Neutrophil (primary cell): ENCODE measurements around the gene RALY.

Source experiments
- H3K27ac ChIP-seq: fragments of 200-600 bp; sonication (generic); 2 replicates; pipeline ENCODE4 v1.5.1; 2016; ENCODE audit warnings: mild to moderate bottlenecking, moderate library complexity
- H3K27me3 ChIP-seq: fragments of 200-600 bp; sonication (generic); 2 replicates; pipeline ENCODE4 v1.6.0; 2016; ENCODE audit warnings: mild to moderate bottlenecking
- H3K36me3 ChIP-seq: fragments of 200-600 bp; sonication (generic); 2 replicates; pipeline ENCODE4 v1.5.1; 2017
- H3K4me1 ChIP-seq, 2 experiments: fragments of 200-600 bp in 1 of 2; sonication (generic) in 1 of 2; 1 replicate in 1 of 2; 2 replicates in 1 of 2; pipeline versions ENCODE4 v1.5.1 to v1.6.1; 2013 to 2016; ENCODE audit warnings: low read depth in 1 of 2, low read length in 1 of 2, mild to moderate bottlenecking in 1 of 2, moderate library complexity in 1 of 2; ENCODE audit not compliant: control insufficient read depth in 1 of 2, insufficient read depth in 1 of 2
- H3K4me3 ChIP-seq, 2 experiments: fragments of 200-600 bp in 1 of 2; sonication (generic) in 1 of 2; 1 replicate in 1 of 2; 2 replicates in 1 of 2; pipeline ENCODE4 v1.5.1; 2013 to 2016; ENCODE audit warnings: low read depth in 1 of 2, low read length in 1 of 2, mild to moderate bottlenecking in 1 of 2, moderate library complexity in 1 of 2
- H3K9me3 ChIP-seq: fragments of 200-600 bp; sonication (generic); 2 replicates; pipeline ENCODE4 v1.5.1; 2016
- TF ChIP-seq, protein P1 (sequence below): fragments of 200-600 bp; sonication (generic); IDR thresholded peaks from 2 replicates; pipeline ENCODE4 v1.5.1; 2016; ENCODE audit warnings: antibody characterized with exemption

The RALY gene

GRCh38 chr20:34122274-34122980 is 128.7 kb downstream of the RALY start:
- TF ChIP-seq, protein P1, sequence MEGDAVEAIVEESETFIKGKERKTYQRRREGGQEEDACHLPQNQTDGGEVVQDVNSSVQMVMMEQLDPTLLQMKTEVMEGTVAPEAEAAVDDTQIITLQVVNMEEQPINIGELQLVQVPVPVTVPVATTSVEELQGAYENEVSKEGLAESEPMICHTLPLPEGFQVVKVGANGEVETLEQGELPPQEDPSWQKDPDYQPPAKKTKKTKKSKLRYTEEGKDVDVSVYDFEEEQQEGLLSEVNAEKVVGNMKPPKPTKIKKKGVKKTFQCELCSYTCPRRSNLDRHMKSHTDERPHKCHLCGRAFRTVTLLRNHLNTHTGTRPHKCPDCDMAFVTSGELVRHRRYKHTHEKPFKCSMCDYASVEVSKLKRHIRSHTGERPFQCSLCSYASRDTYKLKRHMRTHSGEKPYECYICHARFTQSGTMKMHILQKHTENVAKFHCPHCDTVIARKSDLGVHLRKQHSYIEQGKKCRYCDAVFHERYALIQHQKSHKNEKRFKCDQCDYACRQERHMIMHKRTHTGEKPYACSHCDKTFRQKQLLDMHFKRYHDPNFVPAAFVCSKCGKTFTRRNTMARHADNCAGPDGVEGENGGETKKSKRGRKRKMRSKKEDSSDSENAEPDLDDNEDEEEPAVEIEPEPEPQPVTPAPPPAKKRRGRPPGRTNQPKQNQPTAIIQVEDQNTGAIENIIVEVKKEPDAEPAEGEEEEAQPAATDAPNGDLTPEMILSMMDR: no peak
- no peaks in the 10 kb centered on the region for H3K9me3 ChIP-seq
- no peak overlapping the region for H3K4me3 ChIP-seq
- no peaks in the 10 kb centered on the region for H3K36me3 ChIP-seq
- H3K4me1 ChIP-seq: peaks cover 3 to 5% of the 10 kb centered on the region in 2 experiments
- no peak overlapping the region for H3K27ac ChIP-seq
- no peaks in the 10 kb centered on the region for H3K27me3 ChIP-seq

- H3K27me3 ChIP-seq: no peaks in the 10 kb centered on the region
- no peak overlapping the region for H3K4me3 ChIP-seq
- no peaks in the 10 kb centered on the region for H3K36me3 ChIP-seq
- H3K27ac ChIP-seq: no peak overlapping the region
- H3K4me1 ChIP-seq: peaks cover 3 to 5% of the 10 kb centered on the region in 2 experiments
- H3K9me3 ChIP-seq: no peaks in the 10 kb centered on the region
- TF ChIP-seq, protein P1: no peak
Measured at GRCh38 chr20:34123309-34123708, 129.6 kb downstream of the RALY start.

DNA sequence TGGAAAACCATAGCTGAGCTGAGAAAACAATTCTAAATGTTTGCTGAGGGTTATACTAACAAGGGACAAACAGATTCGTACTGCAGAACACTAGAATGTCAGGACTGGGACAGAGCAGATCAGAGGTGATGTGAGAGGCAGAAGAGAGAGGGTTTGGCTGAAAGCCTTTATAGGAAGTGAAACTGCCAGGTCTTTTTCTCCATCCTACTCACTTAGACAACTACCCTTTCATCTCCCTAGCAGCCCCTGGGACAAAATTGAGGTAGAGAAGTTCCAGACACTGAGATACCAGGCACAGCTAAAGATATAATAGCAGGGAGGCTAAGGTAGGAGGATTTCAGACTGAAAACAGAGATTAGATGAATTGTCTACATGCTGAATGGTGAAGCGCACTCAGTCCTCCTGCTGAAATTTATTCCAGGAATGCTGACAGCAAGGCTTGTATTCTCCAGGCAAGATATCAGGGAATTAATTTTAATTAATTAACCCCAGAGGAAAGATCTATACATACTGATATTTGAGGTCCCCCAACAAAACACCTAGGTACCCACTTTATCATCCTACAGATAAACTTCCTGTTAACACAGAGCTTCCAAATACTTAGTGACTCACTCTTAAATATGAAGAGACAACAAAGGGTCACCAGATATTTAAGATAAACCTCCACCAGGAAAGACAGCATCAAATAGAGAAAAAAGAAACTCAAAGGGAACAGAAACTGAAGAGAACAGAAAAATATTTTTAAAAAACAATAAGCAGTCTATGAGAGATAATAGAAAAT is 130.9 kb downstream of the RALY start:
- Histone ChIP-seq H3K36me3 (no peaks in the 10 kb centered on the region), H3K4me3 (no peak overlapping the region)
- TF ChIP-seq, protein P1: no peak

DNA sequence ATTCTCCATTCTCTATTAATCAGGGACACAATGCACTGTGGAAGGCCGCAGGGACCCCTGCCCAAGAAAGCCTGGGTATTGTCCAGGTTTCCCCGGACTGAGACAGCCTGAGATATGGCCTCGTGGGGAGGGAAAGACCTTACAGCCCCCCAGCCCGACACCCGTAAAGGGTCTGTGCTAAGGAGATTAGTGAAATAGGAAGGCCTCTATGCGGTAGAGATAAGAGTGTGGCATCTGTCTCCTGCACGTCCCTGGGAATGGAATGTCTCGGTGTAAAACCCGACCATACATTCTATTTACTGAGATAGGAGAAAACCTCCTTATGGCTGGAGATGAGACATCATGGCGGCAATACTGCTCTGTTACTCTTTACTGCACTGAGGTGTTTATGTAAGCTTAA is 134.1 kb downstream of the RALY start:
- Histone ChIP-seq H3K4me3 (no peak overlapping the region), H3K4me1 (peaks cover 5 to 10% of the 10 kb centered on the region in 2 experiments), H3K36me3 (no peaks in the 10 kb centered on the region), H3K9me3 (no peaks in the 10 kb centered on the region), H3K27ac (no peak overlapping the region), H3K27me3 (no peaks in the 10 kb centered on the region)
- TF ChIP-seq, protein P1: no peak

More for the DNA sequence above, 130.9 kb downstream of the RALY start:
- Histone ChIP-seq H3K27me3 (no peaks in the 10 kb centered on the region), H3K27ac (no peak overlapping the region), H3K4me1 (peaks cover 7 to 8% of the 10 kb centered on the region in 2 experiments), H3K9me3 (no peaks in the 10 kb centered on the region)

DNA sequence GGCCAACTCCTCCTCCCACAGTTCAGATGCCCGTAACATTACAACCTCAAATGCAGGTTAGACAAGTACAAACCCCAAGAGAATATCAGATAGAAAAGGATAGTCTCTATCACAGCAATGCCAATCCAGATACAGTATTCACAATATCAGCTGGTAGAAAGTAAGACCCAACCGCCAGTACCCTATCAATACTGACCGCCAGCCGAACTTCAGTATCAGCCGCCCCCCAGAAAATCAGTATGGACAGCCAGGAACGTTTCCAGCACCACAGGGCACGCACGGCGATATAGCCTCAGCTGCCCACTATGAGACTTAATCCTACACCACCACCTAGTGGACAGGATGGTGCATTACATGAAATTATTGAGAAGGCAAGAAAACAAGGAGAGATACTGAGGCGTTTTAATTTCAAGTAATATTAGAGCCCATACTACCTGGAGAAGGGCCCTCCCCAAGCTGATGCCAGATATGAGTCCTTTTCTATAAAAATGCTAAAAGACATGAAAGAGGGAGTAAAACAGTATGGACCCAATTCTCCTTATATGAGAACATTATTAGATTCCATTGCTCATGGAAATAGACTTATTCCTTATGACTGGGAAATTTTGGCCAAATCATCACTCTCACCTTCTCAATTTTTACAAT is 135.9 kb downstream of the RALY start:
- Histone ChIP-seq H3K27me3 (no peaks in the 10 kb centered on the region), H3K9me3 (no peaks in the 10 kb centered on the region), H3K27ac (no peak overlapping the region), H3K36me3 (no peaks in the 10 kb centered on the region), H3K4me3 (no peak overlapping the region), H3K4me1 (peaks cover 14 to 19% of the 10 kb centered on the region in 2 experiments)
- TF ChIP-seq, protein P1: peak; percentile 87
